Measurements from ENCODE around the gene RLN3. TPM values are rescaled to one million over a fixed set of nuclear protein-coding genes. Genes with fewer than 3 reads are reported as not detected.
"Not testable (repeated sequence)": the region's sequence is repeated elsewhere in the genome, so short reads cannot be mapped to it uniquely, and the experiment has no call there.

The RLN3 gene
- polyA plus RNA-seq, 1 donor (not counting 4 experiments of a cell fraction or from before 2014, with no cell fraction given): not detected

GRCh38 chr19:14031719-14032480, 4.0 kb downstream of the RLN3 start, which contains the start of gene IL27RA:
IL27RA (plus strand) TSS chr19:14031762; CDS start chr19:14031873, 111 bp downstream.
- no peaks in the 10 kb centered on the region for H3K36me3 ChIP-seq (ENCODE audit: control insufficient read depth in 2 of 2, extremely low read depth in 1 of 2, insufficient read depth in 2 of 2, low read length in 2 of 2)
- FAIRE-seq (no peak), DNase-seq (ENCODE audit: low read depth, low spot score) (no peak)
- no peaks in the 10 kb centered on the region for H4K20me1 ChIP-seq (ENCODE audit: control insufficient read depth, extremely low read depth, insufficient read depth, low read length)
- no peaks in the 10 kb centered on the region for H3K9me3 ChIP-seq (ENCODE audit: control insufficient read depth, low read depth, low read length)
- no peak within 1 kb of the TSS for H3K27ac ChIP-seq (ENCODE audit: control insufficient read depth, insufficient read depth, low read length)
- no peaks in the 10 kb centered on the region for H3K79me2 ChIP-seq (ENCODE audit: control insufficient read depth, insufficient read depth, low read length)
- H2AFZ ChIP-seq (ENCODE audit: control insufficient read depth, low read length): peak within 1 kb of the TSS; percentile 87
- H3K4me1 ChIP-seq (ENCODE audit: control insufficient read depth, extremely low read depth, insufficient read depth, low read length): no peaks in the 10 kb centered on the region
- peak within 1 kb of the TSS; percentile 66 for H3K9ac ChIP-seq (ENCODE audit: control insufficient read depth, extremely low read depth, insufficient read depth, low read length)
- TF ChIP-seq EZH2 (IDR thresholded peaks at IDR 0.05; ENCODE audit: low read length) (no peak), CTCF (optimal IDR thresholded peaks at IDR 0.05 in 1 of 3, IDR thresholded peaks at IDR 0.05 in 1 of 3, conservative IDR thresholded peaks at IDR 0.05 in 1 of 3; ENCODE audit: extremely low read depth in 1 of 3, insufficient read depth in 2 of 3, low read length in 3 of 3) (peak; percentile 55 to 68 (median 55))
- peak within 1 kb of the TSS; percentile 61 to 74 (median 67) for H3K4me3 ChIP-seq (ENCODE audit: control insufficient read depth in 2 of 3, extremely low read depth in 1 of 3, insufficient read depth in 2 of 3, low read depth in 1 of 3, low read length in 3 of 3)
- dilution Hi-C loops (cut with MboI; ENCODE audit: extremely low pct_ligation_motif_present, low sequenced_read_pairs): no loop called here
- H3K4me2 ChIP-seq (ENCODE audit: control insufficient read depth, extremely low read depth, insufficient read depth, low read depth, low read length): peak within 1 kb of the TSS; percentile 87
- H3K9me1 ChIP-seq (ENCODE audit: control insufficient read depth, extremely low read depth, insufficient read depth, low read length): no peaks in the 10 kb centered on the region
- H3K27me3 ChIP-seq (ENCODE audit: control insufficient read depth, extremely low read depth, insufficient read depth, low read length): no peaks in the 10 kb centered on the region

GRCh38 chr19:14033946-14034345, 6.0 kb downstream of the RLN3 start:
- Histone ChIP-seq H3K9me1 (ENCODE audit: control insufficient read depth, extremely low read depth, insufficient read depth, low read length) (no peaks in the 10 kb centered on the region), H3K4me3 (ENCODE audit: control insufficient read depth in 2 of 3, extremely low read depth in 1 of 3, insufficient read depth in 2 of 3, low read depth in 1 of 3, low read length in 3 of 3) (no peak overlapping the region), H3K36me3 (ENCODE audit: control insufficient read depth in 2 of 2, extremely low read depth in 1 of 2, insufficient read depth in 2 of 2, low read length in 2 of 2) (no peaks in the 10 kb centered on the region), H3K27ac (ENCODE audit: control insufficient read depth, insufficient read depth, low read length) (no peak overlapping the region), H3K27me3 (ENCODE audit: control insufficient read depth, extremely low read depth, insufficient read depth, low read length) (no peaks in the 10 kb centered on the region), H3K4me1 (ENCODE audit: control insufficient read depth, extremely low read depth, insufficient read depth, low read length) (no peaks in the 10 kb centered on the region), H2AFZ (ENCODE audit: control insufficient read depth, low read length) (no peak overlapping the region), H3K79me2 (ENCODE audit: control insufficient read depth, insufficient read depth, low read length) (no peaks in the 10 kb centered on the region), H3K9ac (ENCODE audit: control insufficient read depth, extremely low read depth, insufficient read depth, low read length) (no peak overlapping the region), H3K4me2 (ENCODE audit: control insufficient read depth, extremely low read depth, insufficient read depth, low read depth, low read length) (no peak overlapping the region), H4K20me1 (ENCODE audit: control insufficient read depth, extremely low read depth, insufficient read depth, low read length) (no peaks in the 10 kb centered on the region), H3K9me3 (ENCODE audit: control insufficient read depth, low read depth, low read length) (no peaks in the 10 kb centered on the region)
- TF ChIP-seq EZH2 (IDR thresholded peaks at IDR 0.05; ENCODE audit: low read length) (no peak), CTCF (optimal IDR thresholded peaks at IDR 0.05 in 1 of 3, IDR thresholded peaks at IDR 0.05 in 1 of 3, conservative IDR thresholded peaks at IDR 0.05 in 1 of 3; ENCODE audit: extremely low read depth in 1 of 3, insufficient read depth in 2 of 3, low read length in 3 of 3) (no peak)
- DNase-seq (ENCODE audit: low read depth, low spot score) (no peak), FAIRE-seq (no peak)
- dilution Hi-C loops (cut with MboI; ENCODE audit: extremely low pct_ligation_motif_present, low sequenced_read_pairs): no loop called here

- H4K20me1 ChIP-seq (ENCODE audit: control insufficient read depth, extremely low read depth, insufficient read depth, low read length); H3K9ac ChIP-seq (ENCODE audit: control insufficient read depth, extremely low read depth, insufficient read depth, low read length); H3K9me3 ChIP-seq (ENCODE audit: control insufficient read depth, low read depth, low read length); FAIRE-seq; H3K79me2 ChIP-seq (ENCODE audit: control insufficient read depth, insufficient read depth, low read length); DNase-seq (ENCODE audit: low read depth, low spot score); H3K4me3 ChIP-seq (ENCODE audit: control insufficient read depth in 2 of 3, extremely low read depth in 1 of 3, insufficient read depth in 2 of 3, low read depth in 1 of 3, low read length in 3 of 3); H3K27ac ChIP-seq (ENCODE audit: control insufficient read depth, insufficient read depth, low read length); dilution Hi-C loops (cut with MboI; ENCODE audit: extremely low pct_ligation_motif_present, low sequenced_read_pairs); H3K27me3 ChIP-seq (ENCODE audit: control insufficient read depth, extremely low read depth, insufficient read depth, low read length); H3K9me1 ChIP-seq (ENCODE audit: control insufficient read depth, extremely low read depth, insufficient read depth, low read length); H2AFZ ChIP-seq (ENCODE audit: control insufficient read depth, low read length); H3K4me2 ChIP-seq (ENCODE audit: control insufficient read depth, extremely low read depth, insufficient read depth, low read depth, low read length); H3K36me3 ChIP-seq (ENCODE audit: control insufficient read depth in 2 of 2, extremely low read depth in 1 of 2, insufficient read depth in 2 of 2, low read length in 2 of 2); H3K4me1 ChIP-seq (ENCODE audit: control insufficient read depth, extremely low read depth, insufficient read depth, low read length): not testable (repeated sequence)
Observed at GRCh38 chr19:14035159-14035558, 7.2 kb downstream of the RLN3 start.

Data from keratinocyte (primary cell).